Putamen (tissue), 1 donor: ENCODE measurements around the gene EXOC7.

ENCODE experiments used
- DNase-seq: peaks from one replicate; pipeline ENCODE4 v3.0.0-alpha.2; 2016; ENCODE audit warnings: low spot score

Gene EXOC7

GRCh38 chr17:76039121-76039520 is 64.5 kb downstream of the EXOC7 start:
- no peak for DNase-seq

GRCh38 chr17:76038050-76038449 is 65.5 kb downstream of the EXOC7 start:
- DNase-seq: no peak

- no peak for DNase-seq
Measured at GRCh38 chr17:76036497-76037261, 66.9 kb downstream of the EXOC7 start.

GRCh38 chr17:76034428-76035350 is 68.9 kb downstream of the EXOC7 start:
- no peak for DNase-seq

- no peak for DNase-seq
Measured at GRCh38 chr17:76033139-76033538, 70.4 kb downstream of the EXOC7 start.

GRCh38 chr17:76032780-76033108 is 70.8 kb downstream of the EXOC7 start:
- no peak for DNase-seq

- no peak for DNase-seq
Measured at GRCh38 chr17:76032073-76032779, 71.4 kb downstream of the EXOC7 start.
